ENCODE results near the gene SLC35E3.
"Not testable (repeated sequence)": the region's sequence is repeated elsewhere in the genome, so short reads cannot be mapped to it uniquely, and the experiment has no call there.

The SLC35E3 gene

GRCh38 chr12:68798882-68799234 lies 52.9 kb downstream of the SLC35E3 start:
- no peak overlapping the region for H2AFZ ChIP-seq (ENCODE audit: low read depth, low read length, severe bottlenecking)
- no peaks in the 10 kb centered on the region for H3K9me2 ChIP-seq (replicated peaks; ENCODE audit: insufficient read depth, low read length)
- no peaks in the 10 kb centered on the region for H3F3A ChIP-seq (ENCODE audit: insufficient read depth)
- no peak overlapping the region for H3K27ac ChIP-seq (ENCODE audit: low read depth, low read length)
- H3K9me3 ChIP-seq (ENCODE audit: insufficient read depth, low read length), result no peaks in the 10 kb centered on the region
- no peaks in the 10 kb centered on the region for H3K79me2 ChIP-seq (ENCODE audit: insufficient read depth, low read length)
- H4K20me1 ChIP-seq (ENCODE audit: low read depth, low read length), result no peaks in the 10 kb centered on the region
- no peak overlapping the region for H3K4me2 ChIP-seq (ENCODE audit: low read depth, low read length, poor library complexity, severe bottlenecking)
- H3K4me3 ChIP-seq (ENCODE audit: insufficient read depth, low read length, poor library complexity, severe bottlenecking), result no peak overlapping the region
- H3K36me3 ChIP-seq (ENCODE audit: low read length), result no peaks in the 10 kb centered on the region
- no peak overlapping the region for H3K9ac ChIP-seq (ENCODE audit: low read length)
- TF ChIP-seq CTCF (IDR thresholded peaks at IDR 0.05; ENCODE audit: insufficient read depth, low read length, poor library complexity, severe bottlenecking) (no peak), EZH2phosphoT487 (conservative IDR thresholded peaks at IDR 0.05; ENCODE audit: low read length) (no peak)
- no peaks in the 10 kb centered on the region for H3K27me3 ChIP-seq (ENCODE audit: low read length)

GRCh38 chr12:68800294-68800693 lies 54.3 kb downstream of the SLC35E3 start:
- Histone ChIP-seq H3K9ac (ENCODE audit: low read length) (no peak overlapping the region), H3F3A (ENCODE audit: insufficient read depth) (no peaks in the 10 kb centered on the region), H3K9me2 (replicated peaks; ENCODE audit: insufficient read depth, low read length) (no peaks in the 10 kb centered on the region), H3K27me3 (ENCODE audit: low read length) (no peaks in the 10 kb centered on the region), H3K79me2 (ENCODE audit: insufficient read depth, low read length) (no peaks in the 10 kb centered on the region), H3K27ac (ENCODE audit: low read depth, low read length) (no peak overlapping the region), H2AFZ (ENCODE audit: low read depth, low read length, severe bottlenecking) (no peak overlapping the region), H3K4me3 (ENCODE audit: insufficient read depth, low read length, poor library complexity, severe bottlenecking) (no peak overlapping the region), H3K9me3 (ENCODE audit: insufficient read depth, low read length) (no peaks in the 10 kb centered on the region), H4K20me1 (ENCODE audit: low read depth, low read length) (no peaks in the 10 kb centered on the region), H3K4me2 (ENCODE audit: low read depth, low read length, poor library complexity, severe bottlenecking) (no peak overlapping the region), H3K36me3 (ENCODE audit: low read length) (no peaks in the 10 kb centered on the region)
- TF ChIP-seq CTCF (IDR thresholded peaks at IDR 0.05; ENCODE audit: insufficient read depth, low read length, poor library complexity, severe bottlenecking), result no peak
- no peak for TF ChIP-seq EZH2phosphoT487 (conservative IDR thresholded peaks at IDR 0.05; ENCODE audit: low read length)

- H3F3A ChIP-seq (ENCODE audit: insufficient read depth); H4K20me1 ChIP-seq (ENCODE audit: low read depth, low read length); H2AFZ ChIP-seq (ENCODE audit: low read depth, low read length, severe bottlenecking); H3K9ac ChIP-seq (ENCODE audit: low read length); H3K4me3 ChIP-seq (ENCODE audit: insufficient read depth, low read length, poor library complexity, severe bottlenecking); H3K9me3 ChIP-seq (ENCODE audit: insufficient read depth, low read length); H3K79me2 ChIP-seq (ENCODE audit: insufficient read depth, low read length); H3K4me2 ChIP-seq (ENCODE audit: low read depth, low read length, poor library complexity, severe bottlenecking); H3K27me3 ChIP-seq (ENCODE audit: low read length); H3K27ac ChIP-seq (ENCODE audit: low read depth, low read length); H3K9me2 ChIP-seq (replicated peaks; ENCODE audit: insufficient read depth, low read length); H3K36me3 ChIP-seq (ENCODE audit: low read length): not testable (repeated sequence)
Observed at GRCh38 chr12:68801124-68801523, 55.1 kb downstream of the SLC35E3 start.

GRCh38 chr12:68802372-68802745 lies 56.4 kb downstream of the SLC35E3 start:
- not testable (repeated sequence) for H3K36me3 ChIP-seq (ENCODE audit: low read length); H3K27me3 ChIP-seq (ENCODE audit: low read length); H3K9me3 ChIP-seq (ENCODE audit: insufficient read depth, low read length); H3K79me2 ChIP-seq (ENCODE audit: insufficient read depth, low read length); H4K20me1 ChIP-seq (ENCODE audit: low read depth, low read length); H3K9me2 ChIP-seq (replicated peaks; ENCODE audit: insufficient read depth, low read length); H3K4me3 ChIP-seq (ENCODE audit: insufficient read depth, low read length, poor library complexity, severe bottlenecking)
- Histone ChIP-seq H3F3A (ENCODE audit: insufficient read depth) (peaks cover 17% of the 10 kb centered on the region), H3K9ac (ENCODE audit: low read length) (peak overlapping the region; percentile 15), H3K27ac (ENCODE audit: low read depth, low read length) (peak overlapping the region; percentile 75), H3K4me2 (ENCODE audit: low read depth, low read length, poor library complexity, severe bottlenecking) (peak overlapping the region; percentile 48), H2AFZ (ENCODE audit: low read depth, low read length, severe bottlenecking) (peak overlapping the region; percentile 58)

- not testable (repeated sequence) for H2AFZ ChIP-seq (ENCODE audit: low read depth, low read length, severe bottlenecking); H3K9ac ChIP-seq (ENCODE audit: low read length)
- H3K4me2 ChIP-seq (ENCODE audit: low read depth, low read length, poor library complexity, severe bottlenecking), result peak overlapping the region; percentile 48
Observed at GRCh38 chr12:68802911-68803651, 57.1 kb downstream of the SLC35E3 start.

More at GRCh38 chr12:68802911-68803651, 57.1 kb downstream of the SLC35E3 start:
- H3K27ac ChIP-seq (ENCODE audit: low read depth, low read length), result peak overlapping the region; percentile 75; the same call in 1 of the 2 replicates
- peaks cover 20% of the 10 kb centered on the region for H3F3A ChIP-seq (ENCODE audit: insufficient read depth)
- not testable (repeated sequence) for H3K79me2 ChIP-seq (ENCODE audit: insufficient read depth, low read length); H3K9me2 ChIP-seq (replicated peaks; ENCODE audit: insufficient read depth, low read length); H4K20me1 ChIP-seq (ENCODE audit: low read depth, low read length); H3K27me3 ChIP-seq (ENCODE audit: low read length); H3K9me3 ChIP-seq (ENCODE audit: insufficient read depth, low read length); H3K36me3 ChIP-seq (ENCODE audit: low read length); H3K4me3 ChIP-seq (ENCODE audit: insufficient read depth, low read length, poor library complexity, severe bottlenecking)
